Cerebellar cortex (tissue), 1 donor: Measurements from ENCODE around the gene RALGPS1.
"Not testable (repeated sequence)": the region's sequence is repeated elsewhere in the genome, so short reads cannot be mapped to it uniquely, and the experiment has no call there.

Experiments used
- DNase-seq: peaks from one replicate; pipeline ENCODE4 v3.0.0-alpha.2; 2015; ENCODE audit warnings: low spot score

Gene RALGPS1

GRCh38 chr9:127139071-127139731 is 224.6 kb downstream of the RALGPS1 start:
- no peak for DNase-seq

- DNase-seq: no peak
These were observed 225.2 kb downstream of the RALGPS1 start for GRCh38 chr9:127139775-127140174.

- no peak for DNase-seq
These were observed 225.6 kb downstream of the RALGPS1 start for GRCh38 chr9:127140181-127140580.

GRCh38 chr9:127140842-127141675 is 226.5 kb downstream of the RALGPS1 start:
- DNase-seq: no peak

- DNase-seq: no peak
These were observed 227.7 kb downstream of the RALGPS1 start for GRCh38 chr9:127142291-127142690.

GRCh38 chr9:127142931-127143464 is 228.4 kb downstream of the RALGPS1 start:
- DNase-seq: no peak

- DNase-seq: no peak
These were observed 229.4 kb downstream of the RALGPS1 start for GRCh38 chr9:127143920-127144465.

GRCh38 chr9:127144670-127145445 is 230.3 kb downstream of the RALGPS1 start:
- DNase-seq: no peak

GRCh38 chr9:127146841-127147240 is 232.3 kb downstream of the RALGPS1 start:
- DNase-seq: not testable (repeated sequence)

GRCh38 chr9:127147251-127147650 is 232.7 kb downstream of the RALGPS1 start:
- DNase-seq: no peak

GRCh38 chr9:127148014-127148413 is 233.4 kb downstream of the RALGPS1 start:
- no peak for DNase-seq

GRCh38 chr9:127149010-127149409 is 234.4 kb downstream of the RALGPS1 start:
- no peak for DNase-seq

- DNase-seq: no peak
These were observed 235.1 kb downstream of the RALGPS1 start for GRCh38 chr9:127149463-127150390.

- DNase-seq: no peak
These were observed 238.9 kb downstream of the RALGPS1 start for GRCh38 chr9:127153501-127153900.

- DNase-seq: no peak
These were observed 239.4 kb downstream of the RALGPS1 start for GRCh38 chr9:127154003-127154389.

- DNase-seq: peak; percentile 81
These were observed 240.0 kb downstream of the RALGPS1 start for GRCh38 chr9:127154390-127155191.

GRCh38 chr9:127155314-127155960 is 240.9 kb downstream of the RALGPS1 start:
- DNase-seq: peak; percentile 49

- no peak for DNase-seq
These were observed 244.3 kb downstream of the RALGPS1 start for GRCh38 chr9:127158786-127159324.

- DNase-seq: peak; percentile 78
These were observed 244.8 kb downstream of the RALGPS1 start for GRCh38 chr9:127159325-127159801.
